K562 (cell line): Measurements from ENCODE around the gene PLCB4. TPM values are rescaled to one million over a fixed set of nuclear protein-coding genes. Genes with fewer than 3 reads are reported as not detected.

Experiments
- ATAC-seq: fragments of 200-7000 bp; cut with Tn5 transposase; 3 replicates; pipeline ENCODE4 v1.9.1; 2020; ENCODE audit warnings: moderate library complexity
- BruUV-seq: library from RNA; stranded (reverse); fragments of 400-500 nt; replicated peaks from 2 replicates; lab custom pipeline; 2021; lab: Mats Ljungman, UMichigan
- CTCF ChIA-PET: fragments of 300-600 bp; formaldehyde crosslinking; extraction: SDS; loops from one replicate; lab custom pipeline; 2021; ENCODE audit warnings: low intra/inter-chr PET ratio; lab: Yijun Ruan, JAX
- POLR2A ChIA-PET: fragments of 300-600, 350-650 bp; sonication (Branson Sonifier 250); formaldehyde crosslinking; extraction: SDS; loops from one replicate; lab custom pipeline; 2021; ENCODE audit warnings: antibody characterized with exemption, inconsistent platforms; lab: Yijun Ruan, JAX
- DNase-seq, 4 experiments: peaks; one replicate each; pipeline versions ENCODE4 v3.0.0 to v3.0.0-alpha.2; 2011 to 2018; ENCODE audit warnings: low spot score in 3 of 4, mixed read lengths in 3 of 4; ENCODE audit errors: extremely low read depth in 1 of 4
- FAIRE-seq: peaks from 2 replicates; lab custom pipeline; 2011; peaks lifted over from hg19 to GRCh38; lab: Jason Lieb, UNC
- H2AFZ ChIP-seq: 2 replicates; pipeline ENCODE4 v1.6.0; 2011; ENCODE audit warnings: low read depth, low read length, control low read depth, inconsistent platforms
- H3K27ac ChIP-seq: fragments of 200-600 bp; 3 replicates; pipeline ENCODE4 v1.8.0; 2011; ENCODE audit warnings: low read depth, mild to moderate bottlenecking, control low read depth, inconsistent platforms, low read length, moderate library complexity, mixed read lengths; ENCODE audit errors: extremely low read depth
- H3K27me3 ChIP-seq, 2 experiments: fragments of 300-600 bp in 1 of 2; 2 replicates in 1 of 2; 3 replicates in 1 of 2; pipeline versions ENCODE4 v1.6.0 to v1.8.0; 2011; ENCODE audit warnings: inconsistent platforms in 2 of 2, low read length in 2 of 2, mild to moderate bottlenecking in 1 of 2, mixed read lengths in 1 of 2, moderate library complexity in 1 of 2; ENCODE audit not compliant: control insufficient read depth in 2 of 2, insufficient read depth in 2 of 2
- H3K36me3 ChIP-seq: fragments of 300-600 bp; 3 replicates; pipeline ENCODE4 v1.8.0; 2011; ENCODE audit warnings: mild to moderate bottlenecking, low read length, inconsistent platforms; ENCODE audit not compliant: control insufficient read depth, insufficient read depth
- H3K4me1 ChIP-seq, 2 experiments: fragments of 200-600 bp in 1 of 2; replicated peaks in 1 of 2; 2 replicates in 1 of 2; 3 replicates in 1 of 2; pipeline versions ENCODE4 v1.5.1 to v1.8.0; 2011; ENCODE audit warnings: inconsistent platforms in 2 of 2, low read length in 2 of 2, mild to moderate bottlenecking in 1 of 2, mixed read lengths in 1 of 2, moderate library complexity in 1 of 2; ENCODE audit not compliant: control insufficient read depth in 2 of 2, insufficient read depth in 2 of 2
- H3K4me2 ChIP-seq: 2 replicates; pipeline ENCODE4 v1.6.1; 2011; ENCODE audit warnings: low read length, control low read depth, inconsistent platforms, mixed read lengths; ENCODE audit not compliant: insufficient read depth
- H3K4me3 ChIP-seq: fragments of 200-600 bp; sonication (generic), shearing (Covaris generic); 2 replicates; pipeline ENCODE4 v1.5.1; 2016; ENCODE audit warnings: control low read depth, inconsistent platforms
- H3K79me2 ChIP-seq: fragments of 200-600 bp; 3 replicates; pipeline ENCODE4 v1.8.0; 2011; ENCODE audit warnings: low read length, inconsistent platforms; ENCODE audit not compliant: control insufficient read depth, insufficient read depth
- H3K9ac ChIP-seq, 2 experiments: 2 replicates each; pipeline versions ENCODE4 v1.6.0 to v1.6.1; 2011; ENCODE audit warnings: low read depth in 2 of 2, low read length in 2 of 2, control low read depth in 1 of 2, inconsistent platforms in 1 of 2, mild to moderate bottlenecking in 1 of 2, mixed read lengths in 1 of 2; ENCODE audit not compliant: insufficient read depth in 1 of 2
- H3K9me1 ChIP-seq: one replicate; pipeline ENCODE4 v1.6.0; 2011; ENCODE audit warnings: inconsistent platforms, mild to moderate bottlenecking, low read length, moderate library complexity; ENCODE audit not compliant: control insufficient read depth, insufficient read depth
- H3K9me3 ChIP-seq: replicated peaks from 2 replicates; pipeline ENCODE4 v1.5.1; 2011; ENCODE audit warnings: low read depth, low read length, inconsistent platforms; ENCODE audit not compliant: control insufficient read depth, insufficient read depth
- H4K20me1 ChIP-seq: replicated peaks from 2 replicates; pipeline ENCODE4 v1.6.1; 2011; ENCODE audit warnings: low read length, inconsistent platforms, mixed read lengths; ENCODE audit not compliant: control insufficient read depth, insufficient read depth
- ATF7 ChIP-seq: fragments of 450-650 bp; IDR thresholded peaks from 2 replicates; pipeline ENCODE4 v1.7.1; 2014; ENCODE audit warnings: mild to moderate bottlenecking, moderate library complexity
- CREBBP ChIP-seq: IDR thresholded peaks from one replicate; pipeline ENCODE4 v1.6.1; 2012; ENCODE audit warnings: low read depth, mild to moderate bottlenecking, control low read depth, inconsistent platforms, low read length
- ELF1 ChIP-seq: fragments of 200-800 bp; sonication (Bioruptor generic); IDR thresholded peaks from 2 replicates; pipeline ENCODE4 v1.6.1; 2016; ENCODE audit warnings: missing genetic modification characterization, missing compliant biosample characterization
- ESRRB ChIP-seq: fragments of 250-450 bp; sonication (Bioruptor Pico); IDR thresholded peaks from 2 replicates; pipeline ENCODE4 v1.5.0; 2020; ENCODE audit warnings: mild to moderate bottlenecking, moderate library complexity, borderline replicate concordance
- FOXA1 ChIP-seq: fragments of 450-650 bp; IDR thresholded peaks from 2 replicates; pipeline ENCODE4 v1.6.1; 2016; ENCODE audit warnings: mild to moderate bottlenecking, borderline replicate concordance
- PRPF4 ChIP-seq: fragments of 200-400 bp; formaldehyde crosslinking; IDR thresholded peaks from one replicate; pipeline ENCODE4 v1.6.1; 2017; ENCODE audit warnings: low read length, low read depth, mild to moderate bottlenecking; ENCODE audit not compliant: insufficient read depth, poor library complexity, severe bottlenecking
- SMARCA5 ChIP-seq: fragments of 450-650 bp; IDR thresholded peaks from 2 replicates; pipeline ENCODE4 v1.6.1; 2016
- ZNF354B ChIP-seq: fragments of 250-450 bp; sonication (Bioruptor Pico); IDR thresholded peaks from 2 replicates; pipeline ENCODE4 v1.4.0; 2020
- ZSCAN29 ChIP-seq: fragments of 450-650 bp; IDR thresholded peaks from 2 replicates; pipeline ENCODE4 v1.6.1; 2017
- whole genome bisulfite sequencing: fragments of 100-300 bp; shearing (Covaris generic); methylation state at CpG from one replicate; pipeline ENCODE4 v1.1.6; 2016; ENCODE audit warnings: low coverage, mixed read lengths; ENCODE audit not compliant: insufficient coverage; ENCODE audit errors: missing lambda C conversion rate; 5-methylcytosine and 5-hydroxymethylcytosine counted together
- in situ Hi-C: fragments of 300-500 bp; cut with MboI; formaldehyde crosslinking; loops from 4 replicates; pipeline ENCODE4 v1.15.0; 2018; ENCODE audit warnings: inconsistent platforms, mixed read lengths
- intact Hi-C: fragments of 100-400 bp; cut with micrococcal nuclease; formaldehyde crosslinking; loops from 2 replicates; pipeline ENCODE4 v1.14.2; 2022
- polyA plus RNA-seq, 8 experiments: library from polyadenylated mRNA; depleted of rRNA in 4 of 8; stranded (reverse) in 5 of 8; unstranded in 3 of 8; fragments of >200 nt; fragmentation: Nextera tagmentation in 2 of 8; fragmentation: Illumina TruSeq in 1 of 8; extraction: Ambion mirVana in 2 of 8; extraction: Trizol in 1 of 8; gene quantifications; 2 replicates each; pipeline versions ENCODE4 v1.2.1 to v1.2.3, GENCODE V29; 2011 to 2014; ENCODE audit warnings: inconsistent platforms in 1 of 8, missing spikeins in 1 of 8
- total RNA-seq, 7 experiments: library from RNA; depleted of rRNA in 6 of 7; stranded (reverse); fragments of >200 nt in 6 of 7; fragmentation: Illumina TruSeq in 2 of 7; extraction: Trizol in 2 of 7; gene quantifications; 2 replicates each; pipeline versions ENCODE4 v1.2.1 to v1.2.3, GENCODE V29; 2011 to 2021; ENCODE audit warnings: low replicate concordance in 1 of 7
- TF ChIP-seq, protein P1 (sequence below): fragments of 450-650 bp; IDR thresholded peaks from 2 replicates; pipeline ENCODE4 v1.6.1; 2016; ENCODE audit warnings: low read depth, mild to moderate bottlenecking, moderate library complexity
- TF ChIP-seq, protein P2 (sequence below): fragments of 250-450 bp; sonication (Bioruptor Pico); IDR thresholded peaks from 2 replicates; pipeline ENCODE4 v1.6.1; 2021; ENCODE audit warnings: mild to moderate bottlenecking
- TF ChIP-seq, protein P3 (sequence below): fragments of 250-450 bp; sonication (Bioruptor Pico); IDR thresholded peaks from 2 replicates; pipeline ENCODE4 v1.8.0; 2021; ENCODE audit warnings: moderate library complexity, mild to moderate bottlenecking, inconsistent platforms

Gene PLCB4
- total and polyA plus RNA-seq, 9 of the 15 experiments (the other 6 are each of a cell fraction or from before 2014, with no cell fraction given), result 0.20 to 2.9 (median 0.52) TPM

DNA sequence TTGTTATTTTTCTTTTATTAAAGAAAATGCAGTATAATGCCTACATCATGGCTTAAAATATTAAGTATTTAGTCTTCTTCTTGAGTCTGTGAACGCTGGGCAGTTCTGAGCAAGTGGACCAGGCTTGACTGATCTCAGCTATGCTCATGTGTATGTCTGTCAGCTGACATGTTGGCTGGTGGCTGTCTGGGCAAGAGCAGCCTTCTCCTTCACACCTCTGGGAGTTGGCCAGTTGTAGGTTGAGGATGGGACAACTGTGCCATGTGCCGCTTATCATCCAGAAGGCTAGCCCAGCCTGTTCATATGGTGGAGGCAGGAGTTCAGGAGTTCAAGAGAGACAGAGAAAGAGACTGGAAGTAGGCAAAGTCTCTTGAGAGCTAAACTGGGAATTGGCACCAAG is 175.9 kb downstream of the PLCB4 start:
- no peaks in the 10 kb centered on the region for H3K79me2 ChIP-seq
- in situ Hi-C loops, result no loop called here
- FAIRE-seq (no peak), DNase-seq (no peak), ATAC-seq (no peak)
- H3K4me1 ChIP-seq, result no peaks in the 10 kb centered on the region
- H3K9me1 ChIP-seq, result no peaks in the 10 kb centered on the region
- no peak overlapping the region for H2AFZ ChIP-seq
- BruUV-seq, result no TSS peak
- ChIA-PET POLR2A (no interaction called here), CTCF (no interaction called here)
- H3K27ac ChIP-seq, result no peak overlapping the region
- intact Hi-C loops, result no loop called here
- no peak overlapping the region for H3K4me3 ChIP-seq
- H3K27me3 ChIP-seq, result no peaks in the 10 kb centered on the region
- H3K9ac ChIP-seq, result no peak overlapping the region
- H3K4me2 ChIP-seq, result no peak overlapping the region
- 0% methylated on average over 2 of the region's 2 CpGs for WGBS
- no peaks in the 10 kb centered on the region for H3K36me3 ChIP-seq
- no peaks in the 10 kb centered on the region for H4K20me1 ChIP-seq
- TF ChIP-seq, protein P1, sequence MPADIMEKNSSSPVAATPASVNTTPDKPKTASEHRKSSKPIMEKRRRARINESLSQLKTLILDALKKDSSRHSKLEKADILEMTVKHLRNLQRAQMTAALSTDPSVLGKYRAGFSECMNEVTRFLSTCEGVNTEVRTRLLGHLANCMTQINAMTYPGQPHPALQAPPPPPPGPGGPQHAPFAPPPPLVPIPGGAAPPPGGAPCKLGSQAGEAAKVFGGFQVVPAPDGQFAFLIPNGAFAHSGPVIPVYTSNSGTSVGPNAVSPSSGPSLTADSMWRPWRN, result no peak
- no peak for TF ChIP-seq FOXA1
- TF ChIP-seq ZSCAN29, result no peak
- TF ChIP-seq SMARCA5, result no peak
- TF ChIP-seq, protein P2, sequence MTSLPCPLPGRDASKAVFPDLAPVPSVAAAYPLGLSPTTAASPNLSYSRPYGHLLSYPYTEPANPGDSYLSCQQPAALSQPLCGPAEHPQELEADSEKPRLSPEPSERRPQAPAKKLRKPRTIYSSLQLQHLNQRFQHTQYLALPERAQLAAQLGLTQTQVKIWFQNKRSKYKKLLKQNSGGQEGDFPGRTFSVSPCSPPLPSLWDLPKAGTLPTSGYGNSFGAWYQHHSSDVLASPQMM (CRISPR knock-in tag), result no peak
- TF ChIP-seq, protein P3, sequence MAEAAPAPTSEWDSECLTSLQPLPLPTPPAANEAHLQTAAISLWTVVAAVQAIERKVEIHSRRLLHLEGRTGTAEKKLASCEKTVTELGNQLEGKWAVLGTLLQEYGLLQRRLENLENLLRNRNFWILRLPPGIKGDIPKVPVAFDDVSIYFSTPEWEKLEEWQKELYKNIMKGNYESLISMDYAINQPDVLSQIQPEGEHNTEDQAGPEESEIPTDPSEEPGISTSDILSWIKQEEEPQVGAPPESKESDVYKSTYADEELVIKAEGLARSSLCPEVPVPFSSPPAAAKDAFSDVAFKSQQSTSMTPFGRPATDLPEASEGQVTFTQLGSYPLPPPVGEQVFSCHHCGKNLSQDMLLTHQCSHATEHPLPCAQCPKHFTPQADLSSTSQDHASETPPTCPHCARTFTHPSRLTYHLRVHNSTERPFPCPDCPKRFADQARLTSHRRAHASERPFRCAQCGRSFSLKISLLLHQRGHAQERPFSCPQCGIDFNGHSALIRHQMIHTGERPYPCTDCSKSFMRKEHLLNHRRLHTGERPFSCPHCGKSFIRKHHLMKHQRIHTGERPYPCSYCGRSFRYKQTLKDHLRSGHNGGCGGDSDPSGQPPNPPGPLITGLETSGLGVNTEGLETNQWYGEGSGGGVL (CRISPR knock-in tag), result no peak
- no peak for TF ChIP-seq ELF1 (tag)
- TF ChIP-seq ESRRB (CRISPR knock-in tag), result no peak
- TF ChIP-seq ATF7, result no peak
- no peak for TF ChIP-seq PRPF4
- TF ChIP-seq CREBBP, result no peak
- no peak for TF ChIP-seq ZNF354B (CRISPR knock-in tag)
- no peaks in the 10 kb centered on the region for H3K9me3 ChIP-seq
